HG03064 (cell line): Measurements from ENCODE around the gene EP300.
"Not testable (repeated sequence)": the region's sequence is repeated elsewhere in the genome, so short reads cannot be mapped to it uniquely, and the experiment has no call there.

Experiments used
- ATAC-seq: cut with Tn5 transposase; IDR thresholded peaks from one replicate; pipeline ENCODE4 v1.9.1; 2021; ENCODE audit warnings: low read depth; ENCODE audit not compliant: unreplicated experiment

Gene EP300

GRCh38 chr22:41092023-41092817 lies at the start of gene EP300:
EP300 (plus strand) TSS chr22:41092592; CDS start chr22:41093005, 413 bp downstream.
- peak; percentile 51 for ATAC-seq

GRCh38 chr22:41043722-41044121 lies 48.7 kb upstream of the EP300 start:
- ATAC-seq, result no peak

- not testable (repeated sequence) for ATAC-seq
Observed at GRCh38 chr22:41045575-41045974, 46.8 kb upstream of the EP300 start.

GRCh38 chr22:41047801-41048211 lies 44.6 kb upstream of the EP300 start:
- no peak for ATAC-seq

GRCh38 chr22:41048345-41048744 lies 44.0 kb upstream of the EP300 start:
- not testable (repeated sequence) for ATAC-seq

- no peak for ATAC-seq
Observed at GRCh38 chr22:41048791-41049717, 43.3 kb upstream of the EP300 start.

GRCh38 chr22:41049795-41050194 lies 42.6 kb upstream of the EP300 start:
- not testable (repeated sequence) for ATAC-seq

GRCh38 chr22:41050883-41051282 lies 41.5 kb upstream of the EP300 start:
- ATAC-seq, result no peak

GRCh38 chr22:41052661-41053490 lies 39.5 kb upstream of the EP300 start:
- no peak for ATAC-seq

GRCh38 chr22:41057076-41057475 lies 35.3 kb upstream of the EP300 start:
- ATAC-seq, result no peak

GRCh38 chr22:41062146-41062545 lies 30.2 kb upstream of the EP300 start:
- ATAC-seq, result no peak

GRCh38 chr22:41064326-41064725 lies 28.1 kb upstream of the EP300 start:
- ATAC-seq, result not testable (repeated sequence)

GRCh38 chr22:41066341-41066740 lies 26.1 kb upstream of the EP300 start:
- not testable (repeated sequence) for ATAC-seq

GRCh38 chr22:41067968-41068367 lies 24.4 kb upstream of the EP300 start:
- not testable (repeated sequence) for ATAC-seq

- ATAC-seq, result no peak
Observed at GRCh38 chr22:41070665-41071331, 21.6 kb upstream of the EP300 start.

- no peak for ATAC-seq
Observed at GRCh38 chr22:41074061-41074460, 18.3 kb upstream of the EP300 start.

- ATAC-seq, result no peak
Observed at GRCh38 chr22:41074466-41074865, 17.9 kb upstream of the EP300 start.

GRCh38 chr22:41074941-41075710 lies 17.3 kb upstream of the EP300 start:
- no peak for ATAC-seq

GRCh38 chr22:41075946-41076345 lies 16.4 kb upstream of the EP300 start:
- no peak for ATAC-seq
